Endometrium (tissue), 2 donors: ENCODE measurements around the gene B3GNT5.

Experiments
- FAIRE-seq: peaks from 2 replicates; lab custom pipeline; 2012; peaks lifted over from hg19 to GRCh38; lab: Jason Lieb, UNC
- donor health status: control.
- donor health status: control.

B3GNT5 gene

GRCh38 chr3:183291497-183292031, 38.5 kb downstream of the B3GNT5 start:
- FAIRE-seq = no peak

GRCh38 chr3:183293966-183294365, 40.9 kb downstream of the B3GNT5 start:
- no peak for FAIRE-seq

GRCh38 chr3:183295211-183295610, 42.2 kb downstream of the B3GNT5 start:
- no peak for FAIRE-seq

GRCh38 chr3:183296944-183297343, 43.9 kb downstream of the B3GNT5 start:
- FAIRE-seq = no peak

GRCh38 chr3:183298701-183299153, 45.7 kb downstream of the B3GNT5 start:
- FAIRE-seq = no peak

- no peak for FAIRE-seq
Observed at GRCh38 chr3:183299976-183300375, 46.9 kb downstream of the B3GNT5 start.

GRCh38 chr3:183300996-183301562, 48.0 kb downstream of the B3GNT5 start:
- no peak for FAIRE-seq

- FAIRE-seq = no peak
Observed at GRCh38 chr3:183301937-183302580, 49.0 kb downstream of the B3GNT5 start.

GRCh38 chr3:183303690-183304089, 50.6 kb downstream of the B3GNT5 start:
- no peak for FAIRE-seq

GRCh38 chr3:183306798-183307671, 54.0 kb downstream of the B3GNT5 start:
- FAIRE-seq = no peak

GRCh38 chr3:183307749-183308148, 54.7 kb downstream of the B3GNT5 start:
- FAIRE-seq = no peak

GRCh38 chr3:183308751-183309150, 55.7 kb downstream of the B3GNT5 start:
- no peak for FAIRE-seq

- no peak for FAIRE-seq
Observed at GRCh38 chr3:183309276-183309675, 56.2 kb downstream of the B3GNT5 start.

GRCh38 chr3:183310936-183311335, 57.9 kb downstream of the B3GNT5 start:
- no peak for FAIRE-seq

- FAIRE-seq = no peak
Observed at GRCh38 chr3:183312433-183312832, 59.4 kb downstream of the B3GNT5 start.

GRCh38 chr3:183313351-183313750, 60.3 kb downstream of the B3GNT5 start:
- no peak for FAIRE-seq

- FAIRE-seq = no peak
Observed at GRCh38 chr3:183313764-183314163, 60.7 kb downstream of the B3GNT5 start.

- no peak for FAIRE-seq
Observed at GRCh38 chr3:183315739-183316138, 62.7 kb downstream of the B3GNT5 start.

GRCh38 chr3:183317271-183317670, 64.2 kb downstream of the B3GNT5 start:
- no peak for FAIRE-seq

GRCh38 chr3:183317886-183318865, 65.1 kb downstream of the B3GNT5 start:
- FAIRE-seq = no peak

GRCh38 chr3:183318877-183319276, 65.8 kb downstream of the B3GNT5 start:
- no peak for FAIRE-seq

GRCh38 chr3:183319371-183319770, 66.3 kb downstream of the B3GNT5 start:
- no peak for FAIRE-seq
